GM21367 (cell line): ENCODE measurements around the gene MTERF1.
"Not testable (repeated sequence)": the region's sequence is repeated elsewhere in the genome, so short reads cannot be mapped to it uniquely, and the experiment has no call there.

Source experiments
- ATAC-seq: cut with Tn5 transposase; IDR thresholded peaks from one replicate; pipeline ENCODE4 v1.9.1; 2021; ENCODE audit not compliant: unreplicated experiment

Gene MTERF1

DNA sequence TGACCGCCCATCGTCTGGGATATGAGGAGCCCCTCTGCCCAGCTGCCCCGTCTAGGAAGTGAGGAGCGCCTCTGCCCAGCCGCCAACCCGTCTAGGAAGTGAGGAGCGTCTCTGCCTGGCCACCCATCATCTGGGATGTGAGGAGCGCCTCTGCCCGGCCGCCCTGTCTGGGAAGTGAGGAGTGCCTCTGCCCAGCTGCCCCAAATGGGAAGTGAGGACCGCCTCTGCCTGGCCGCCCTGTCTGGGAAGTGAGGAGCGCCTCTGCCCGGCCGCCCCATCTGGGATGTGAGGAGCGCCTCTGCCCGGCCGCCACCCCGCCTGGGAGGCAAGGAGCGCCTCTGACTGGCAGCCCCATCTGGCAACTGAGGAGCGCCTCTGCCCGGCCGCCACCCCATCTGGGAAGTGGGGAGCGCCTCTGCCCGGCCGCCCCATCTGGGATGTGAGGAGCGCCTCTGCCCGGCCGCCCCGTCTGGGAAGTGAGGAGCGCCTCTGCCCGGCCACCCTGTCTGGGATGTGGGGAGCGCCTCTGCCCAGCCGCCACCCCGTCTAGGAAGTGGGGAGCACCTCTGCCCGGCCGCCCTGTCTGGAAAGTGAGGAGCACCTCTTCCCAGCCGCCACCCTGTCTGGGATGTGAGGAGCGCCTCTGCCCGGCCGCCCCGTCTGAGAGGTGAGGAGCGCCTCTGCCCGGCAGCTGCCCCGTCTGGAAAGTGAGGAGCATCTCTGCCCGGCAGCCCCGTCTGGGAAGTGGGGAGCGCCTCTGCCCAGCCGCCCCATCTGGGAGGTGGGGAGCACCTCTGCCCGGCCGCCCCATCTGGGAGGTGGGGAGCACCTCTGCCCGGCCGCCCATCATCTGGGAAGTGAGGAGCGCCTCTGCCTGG is 7.1 kb upstream of the MTERF1 start:
- ATAC-seq: not testable (repeated sequence)

DNA sequence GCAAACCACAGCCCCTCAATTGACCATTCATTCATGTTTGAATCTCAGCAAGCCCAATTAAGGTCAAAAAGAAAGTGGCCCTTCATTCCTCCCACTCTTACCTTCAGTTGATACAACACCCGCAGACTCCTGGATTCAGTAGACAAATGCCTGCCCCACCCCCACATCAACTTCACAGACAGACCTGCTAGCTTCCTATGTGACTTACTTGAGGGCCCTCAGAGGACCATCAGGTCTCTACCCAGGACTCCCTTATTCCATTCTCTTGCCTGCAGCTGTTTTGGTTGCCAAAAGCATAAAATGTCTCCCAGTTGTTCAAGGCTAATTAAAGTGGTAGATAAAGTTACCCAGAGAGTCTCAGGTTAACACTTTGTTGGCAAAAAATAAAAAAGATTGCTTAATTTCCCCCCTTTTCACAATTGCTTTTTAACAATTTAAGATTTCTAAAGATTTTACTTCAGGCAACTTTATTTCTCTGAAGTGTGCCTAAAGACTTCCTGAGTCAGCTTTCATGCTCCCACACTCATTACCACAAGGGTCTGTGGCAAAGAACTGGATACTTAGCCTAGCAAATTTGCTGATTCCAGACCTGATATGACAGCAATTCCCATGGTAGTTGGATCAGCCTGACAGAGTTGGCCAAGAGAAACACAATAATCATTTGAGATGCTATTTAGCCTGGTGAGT is 3.3 kb upstream of the MTERF1 start:
- ATAC-seq: no peak

DNA sequence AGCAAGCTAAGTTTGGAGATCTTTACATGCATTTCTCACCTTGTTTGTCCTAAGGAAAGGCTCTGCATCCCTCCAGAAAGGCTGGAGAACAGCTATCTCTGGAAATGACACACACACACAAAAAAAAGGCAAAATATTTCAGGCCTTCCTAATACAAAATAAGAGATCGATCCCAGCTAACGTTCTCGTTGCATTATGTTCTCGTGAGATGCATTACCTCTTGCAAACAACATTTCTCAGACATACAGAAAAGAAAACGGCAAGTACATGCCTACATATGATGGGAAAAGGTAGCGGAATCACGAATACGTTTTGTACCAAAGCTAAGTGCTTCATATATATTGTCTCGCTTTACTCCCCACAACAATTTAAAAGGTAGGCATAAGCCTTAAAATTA is 488 bp downstream of the MTERF1 start:
- no peak for ATAC-seq

DNA sequence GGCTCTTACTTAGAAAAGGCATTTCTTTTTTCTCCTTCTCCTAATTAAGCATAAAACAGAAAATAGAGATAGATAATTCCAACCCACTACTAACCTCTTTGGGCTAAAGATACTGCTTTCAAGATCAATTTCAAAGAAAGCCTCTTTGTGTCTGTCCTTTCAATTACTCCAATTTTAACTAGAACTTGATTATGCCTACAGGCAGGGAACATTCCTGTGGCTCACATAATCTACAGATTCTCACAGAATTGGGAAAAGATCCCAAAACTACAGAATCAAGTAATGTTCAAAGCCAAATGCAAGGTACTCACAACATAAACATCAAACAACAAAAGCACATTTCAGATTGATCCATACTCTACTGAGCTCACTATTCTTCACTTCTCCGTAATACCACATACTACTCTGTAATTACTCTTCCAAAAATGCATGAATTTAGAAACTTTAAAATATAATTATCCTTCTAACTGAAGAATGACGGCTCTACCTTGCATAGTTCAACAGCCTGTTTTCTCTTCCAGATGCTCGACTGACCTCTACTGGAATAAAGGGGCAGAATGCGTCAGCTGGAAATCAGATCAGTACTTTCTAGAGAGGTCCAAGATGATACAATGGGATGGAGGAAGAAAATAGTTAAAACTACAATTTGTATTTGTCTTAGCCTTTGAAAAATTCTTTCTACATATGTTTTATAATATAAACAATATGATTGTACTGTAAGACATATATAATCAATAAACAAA is 3.9 kb downstream of the MTERF1 start:
- no peak for ATAC-seq

DNA sequence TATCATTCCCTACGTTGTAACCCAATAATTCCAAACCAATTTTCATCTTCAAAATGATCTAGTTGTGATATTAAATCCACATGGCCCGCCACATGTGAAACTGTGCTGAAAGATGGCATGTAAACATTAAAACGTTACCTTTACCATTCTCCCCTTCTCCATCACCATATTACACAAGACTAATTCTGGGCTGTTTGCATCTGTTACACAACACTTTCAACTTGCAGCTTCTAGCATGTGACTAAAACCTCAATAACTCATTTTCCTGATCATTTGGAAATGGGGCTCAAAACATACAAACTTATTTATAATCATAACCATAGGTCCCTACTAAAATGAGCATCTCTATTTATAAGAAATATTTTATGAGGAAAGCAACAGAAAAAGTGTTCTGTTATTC is 4.7 kb downstream of the MTERF1 start:
- ATAC-seq: no peak

DNA sequence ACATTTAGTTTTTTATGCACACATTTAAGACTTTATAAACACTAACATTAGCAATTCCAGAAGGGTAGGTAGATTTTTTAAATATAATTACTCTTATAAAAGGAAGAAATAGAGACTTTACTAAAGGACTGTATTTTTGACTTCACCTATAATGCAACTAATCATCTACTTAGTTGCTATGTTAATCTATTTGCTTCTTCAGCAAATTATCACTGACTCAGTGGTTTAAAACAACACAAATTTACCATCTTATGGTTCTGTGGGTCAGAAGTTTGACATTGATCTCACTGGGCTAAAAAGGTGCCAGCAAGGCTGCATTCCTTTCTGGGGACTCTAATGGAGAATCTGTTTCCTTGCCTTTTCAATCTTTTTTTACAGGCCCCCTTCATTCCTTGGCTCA is 7.6 kb downstream of the MTERF1 start:
- no peak for ATAC-seq

DNA sequence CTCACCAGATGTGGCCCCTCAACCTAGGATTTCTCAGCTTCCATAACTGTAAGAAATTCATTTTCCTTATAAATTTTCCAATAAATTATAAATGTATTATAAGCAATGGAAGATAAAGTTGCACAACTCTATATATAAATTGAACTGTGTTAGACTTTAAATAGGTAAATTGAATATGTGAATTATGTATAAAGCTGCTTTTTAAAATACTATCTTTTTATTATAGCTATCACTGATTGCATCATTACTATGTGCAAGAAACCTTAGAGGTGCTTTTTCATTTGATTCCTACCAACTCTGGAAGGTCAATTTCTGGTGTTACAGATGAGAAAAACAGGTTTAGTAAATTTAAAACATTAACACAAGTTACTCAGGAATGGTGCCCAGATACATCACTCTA is 8.4 kb downstream of the MTERF1 start:
- no peak for ATAC-seq

DNA sequence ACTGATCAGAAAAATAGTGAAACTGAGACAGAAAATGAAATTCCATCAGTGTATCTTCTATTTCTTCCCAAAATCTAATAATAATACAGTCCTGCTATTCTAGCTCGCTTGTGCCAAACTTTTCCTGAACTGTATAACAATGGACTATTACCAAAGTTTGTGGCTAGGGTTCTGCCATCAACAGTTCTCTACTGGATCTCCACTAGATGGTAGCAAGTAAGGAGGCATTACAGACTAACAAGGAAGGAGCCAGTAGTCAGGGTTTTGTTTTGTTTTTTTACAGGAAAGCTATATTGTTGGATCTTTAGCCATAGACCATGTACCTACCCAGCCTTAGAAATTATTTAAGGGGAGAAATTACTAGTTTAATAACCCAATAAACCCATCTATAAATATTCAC is 10.8 kb downstream of the MTERF1 start:
- no peak for ATAC-seq

DNA sequence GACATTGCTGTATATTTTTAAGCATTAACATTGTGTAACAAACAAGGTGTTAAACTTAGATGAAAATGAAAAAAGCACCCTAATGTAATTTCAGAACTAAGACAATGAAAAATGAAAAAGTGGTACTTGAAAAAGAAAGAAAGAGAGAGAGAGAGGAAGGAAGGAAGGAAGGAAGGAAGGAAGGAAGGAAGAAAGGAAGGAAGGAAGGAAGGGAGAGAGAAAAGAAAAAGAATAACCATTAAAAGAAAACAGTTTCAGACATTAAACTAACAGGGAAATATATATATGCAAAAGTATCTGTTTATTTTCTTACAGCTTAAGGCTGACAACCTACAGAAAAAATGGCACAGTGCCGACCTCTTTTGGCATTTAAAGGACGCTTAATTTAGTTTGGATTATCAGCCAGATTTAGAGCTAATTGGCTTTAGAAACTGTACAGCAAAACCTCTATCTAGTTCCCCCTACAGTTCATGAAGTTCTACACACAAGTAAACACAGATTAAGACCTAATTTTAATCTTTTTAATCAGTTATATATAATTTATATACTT is 13.8 kb downstream of the MTERF1 start:
- no peak for ATAC-seq

DNA sequence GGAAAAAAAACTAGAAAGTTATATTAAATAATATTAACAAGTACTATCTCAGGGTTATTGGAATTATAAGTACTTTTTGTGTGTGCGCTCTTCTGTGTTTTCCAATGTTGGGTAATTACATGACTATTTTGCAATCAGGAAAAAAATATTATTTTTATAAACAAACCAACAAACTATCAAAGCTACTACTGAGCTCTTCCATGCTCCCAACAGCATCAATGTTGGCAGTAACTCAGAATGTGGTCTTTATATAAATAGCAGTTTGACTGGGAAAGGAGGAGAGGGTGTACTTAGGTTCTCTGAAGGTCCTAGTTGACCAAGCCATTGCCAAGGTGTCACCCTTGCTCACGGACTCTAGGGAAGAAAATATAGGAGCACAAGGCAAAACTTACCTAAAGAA is 15.0 kb downstream of the MTERF1 start:
- no peak for ATAC-seq

DNA sequence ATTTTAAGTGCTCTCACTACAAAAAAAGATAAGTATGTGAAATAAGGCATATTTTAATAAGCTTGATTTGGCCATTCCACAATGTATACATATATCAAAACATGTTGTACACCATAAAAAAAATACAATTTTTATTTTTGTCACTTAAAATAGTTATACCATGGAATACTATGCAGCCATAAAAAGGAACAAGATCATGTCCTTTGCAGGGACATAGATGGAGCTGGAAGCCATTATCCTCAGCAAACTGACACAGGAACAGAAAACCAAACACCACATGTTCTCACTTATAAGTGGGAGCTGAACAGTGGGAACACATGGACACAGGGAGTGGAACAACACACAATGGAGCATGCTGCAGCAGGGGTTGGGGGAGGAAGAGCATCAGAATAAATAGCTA is 15.9 kb downstream of the MTERF1 start:
- not testable (repeated sequence) for ATAC-seq

DNA sequence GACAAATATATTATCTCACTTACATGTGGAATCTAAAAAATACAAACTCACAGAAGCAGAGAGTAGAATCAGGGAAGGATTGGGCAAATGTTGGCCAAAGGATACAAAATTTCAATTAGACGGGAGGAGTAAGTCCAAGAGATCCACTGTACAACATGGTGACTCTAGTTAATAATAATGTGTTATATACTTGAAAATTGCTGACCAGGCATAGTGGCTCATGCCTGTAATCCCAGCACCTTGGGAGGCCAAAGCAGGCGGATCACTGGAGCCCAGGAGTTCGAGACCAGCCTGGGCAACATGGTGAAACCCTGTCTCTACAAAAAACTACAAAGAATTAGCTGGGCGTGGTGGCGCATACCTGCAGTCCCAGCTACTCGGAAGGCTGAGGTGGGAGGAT is 16.4 kb downstream of the MTERF1 start:
- no peak for ATAC-seq

DNA sequence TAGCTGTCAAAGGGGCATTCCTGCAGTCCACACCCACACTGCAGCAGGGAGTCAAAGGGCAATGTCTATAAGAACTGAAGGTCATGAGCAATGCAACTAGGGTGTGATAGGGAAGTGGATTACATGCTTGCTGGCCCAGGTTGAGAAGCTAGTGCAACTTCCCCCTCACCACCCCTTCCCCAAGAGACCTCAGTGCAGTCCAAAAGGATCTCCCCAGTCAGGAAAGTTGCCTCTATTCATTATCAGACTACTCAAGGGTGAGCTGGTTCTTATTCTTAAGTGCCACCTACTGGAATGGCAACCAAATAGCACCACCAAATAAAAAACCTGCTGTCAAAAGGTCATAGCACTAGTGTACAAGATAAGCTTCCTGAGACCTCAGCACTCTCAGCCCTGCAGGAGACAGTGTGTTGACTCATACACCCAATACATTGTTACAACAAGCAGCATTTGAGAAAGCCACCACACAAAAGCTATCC is 28.2 kb downstream of the MTERF1 start:
- ATAC-seq: peak; percentile 66

DNA sequence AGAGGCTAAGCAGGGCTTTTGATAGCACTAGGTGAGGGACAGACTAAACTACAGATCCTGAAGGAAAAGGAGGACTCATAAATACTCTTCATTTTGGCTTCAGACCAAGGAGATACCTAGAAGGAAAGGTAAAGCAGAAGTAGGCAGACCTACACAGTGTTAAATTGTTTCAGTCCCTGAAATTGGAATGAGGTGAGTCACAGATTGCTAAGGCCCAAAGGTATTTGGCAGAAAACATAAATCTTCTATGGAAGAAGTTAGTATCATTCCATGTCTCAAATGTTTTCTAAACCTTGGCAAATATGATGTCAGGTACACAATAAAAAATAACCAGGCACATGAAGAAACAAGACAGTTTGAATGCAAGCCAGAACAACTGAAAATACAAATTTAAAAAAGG is 30.0 kb downstream of the MTERF1 start:
- no peak for ATAC-seq

DNA sequence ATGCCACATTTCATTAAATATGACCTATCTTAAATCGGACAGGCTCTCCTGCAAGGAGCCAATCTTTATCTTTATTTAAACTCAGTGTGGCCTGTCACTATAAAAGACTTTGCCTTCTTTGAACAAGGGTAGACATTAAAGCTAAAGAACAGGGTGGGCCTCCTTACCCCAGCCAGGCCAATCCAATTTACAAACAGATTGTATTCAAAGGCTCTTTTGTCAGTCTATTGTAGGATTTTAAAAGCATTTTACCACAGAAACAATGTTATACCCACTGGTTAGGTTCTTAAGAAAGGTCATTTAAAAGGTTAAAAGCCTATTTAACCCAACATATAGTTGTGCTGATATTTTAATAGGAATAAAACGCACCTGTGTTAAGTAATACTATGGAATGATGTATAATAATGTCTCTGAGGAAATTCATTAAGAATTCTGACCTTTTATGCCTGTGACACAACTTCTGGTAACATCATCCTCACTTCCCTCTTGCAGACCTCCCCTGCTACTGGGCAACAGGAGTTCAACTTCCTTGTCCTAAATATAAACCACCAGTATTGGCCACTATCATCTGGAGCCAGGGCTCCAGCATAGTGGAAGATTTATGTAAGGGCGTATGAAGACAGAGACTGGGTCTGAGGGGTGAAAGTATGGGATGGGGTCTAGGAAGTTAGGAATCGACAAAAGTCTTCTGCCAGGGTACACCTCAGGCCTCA is 32.5 kb downstream of the MTERF1 start:
- ATAC-seq: no peak

DNA sequence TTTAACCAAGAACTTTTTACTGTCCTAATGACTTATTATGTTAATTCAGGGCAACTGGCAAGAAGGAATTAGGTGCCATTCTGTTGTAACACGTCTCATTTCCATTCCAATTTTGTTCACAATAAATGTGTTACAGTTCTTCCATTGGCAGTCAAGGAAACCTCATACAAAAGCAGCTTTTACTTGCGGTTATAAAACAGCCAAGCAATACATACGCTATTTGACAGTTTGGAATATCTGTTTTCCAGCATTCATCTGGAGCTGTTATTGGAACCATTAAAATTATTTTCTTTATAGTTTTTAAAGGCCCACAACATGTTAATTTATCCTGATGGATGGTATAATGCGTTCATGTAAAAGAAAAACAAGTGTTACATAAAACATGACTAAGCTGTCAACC is 33.3 kb downstream of the MTERF1 start:
- no peak for ATAC-seq

DNA sequence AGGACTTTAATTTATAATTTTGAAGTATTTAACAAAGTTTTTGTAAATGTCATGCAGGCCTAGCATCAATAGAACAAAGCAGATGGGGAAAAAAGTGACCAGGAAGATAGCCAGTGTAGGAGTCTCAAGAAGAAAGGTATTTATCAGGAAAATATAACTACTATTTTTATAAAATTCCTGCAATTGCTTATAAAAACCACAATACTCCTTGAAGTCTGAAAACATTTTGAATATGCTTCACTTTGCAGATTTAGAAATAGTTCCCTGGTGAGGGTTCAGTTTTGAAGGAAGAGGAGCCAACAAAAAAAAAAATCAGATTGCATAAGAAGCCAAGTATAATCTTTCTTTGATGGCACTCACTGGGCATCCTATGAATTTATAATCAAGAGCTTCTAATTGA is 34.1 kb downstream of the MTERF1 start:
- no peak for ATAC-seq

DNA sequence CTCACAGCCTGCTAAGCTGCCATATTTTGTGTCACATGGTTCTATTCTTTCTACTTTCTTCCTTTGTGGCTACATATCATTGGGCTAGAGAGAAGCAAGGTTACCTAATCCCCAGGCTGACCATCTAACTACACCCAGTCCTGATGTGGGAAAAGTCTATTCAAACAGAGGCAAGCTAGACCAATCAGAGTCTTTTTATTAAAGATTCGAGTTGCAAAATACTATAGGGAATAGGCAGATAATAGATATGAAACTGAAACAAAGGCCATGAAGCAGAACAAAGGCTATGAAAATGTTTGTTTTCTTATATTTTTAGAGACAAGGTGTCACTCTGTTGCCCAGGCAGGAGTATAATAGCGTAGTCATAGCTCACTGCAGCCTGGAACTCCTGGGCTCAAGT is 36.7 kb downstream of the MTERF1 start:
- peak; percentile 89 for ATAC-seq

DNA sequence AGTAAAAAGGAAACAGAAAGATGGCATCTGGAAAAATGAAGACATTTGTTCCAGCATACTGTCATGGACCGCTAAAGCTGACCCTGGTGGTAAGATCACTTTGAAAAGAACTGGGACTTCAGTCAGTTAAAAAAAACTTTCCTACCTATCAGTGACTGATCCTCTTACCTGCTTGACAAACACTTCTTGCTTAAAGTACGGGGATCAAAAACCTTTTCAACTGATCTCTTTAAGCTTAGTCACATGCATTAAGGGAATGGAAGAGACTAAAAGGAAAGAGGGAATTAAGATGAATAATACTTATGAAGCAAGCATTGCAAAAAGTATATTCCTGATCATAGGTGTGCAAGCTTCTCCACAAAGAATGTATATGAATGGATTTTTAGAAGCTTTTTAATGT is 42.1 kb downstream of the MTERF1 start:
- ATAC-seq: no peak

DNA sequence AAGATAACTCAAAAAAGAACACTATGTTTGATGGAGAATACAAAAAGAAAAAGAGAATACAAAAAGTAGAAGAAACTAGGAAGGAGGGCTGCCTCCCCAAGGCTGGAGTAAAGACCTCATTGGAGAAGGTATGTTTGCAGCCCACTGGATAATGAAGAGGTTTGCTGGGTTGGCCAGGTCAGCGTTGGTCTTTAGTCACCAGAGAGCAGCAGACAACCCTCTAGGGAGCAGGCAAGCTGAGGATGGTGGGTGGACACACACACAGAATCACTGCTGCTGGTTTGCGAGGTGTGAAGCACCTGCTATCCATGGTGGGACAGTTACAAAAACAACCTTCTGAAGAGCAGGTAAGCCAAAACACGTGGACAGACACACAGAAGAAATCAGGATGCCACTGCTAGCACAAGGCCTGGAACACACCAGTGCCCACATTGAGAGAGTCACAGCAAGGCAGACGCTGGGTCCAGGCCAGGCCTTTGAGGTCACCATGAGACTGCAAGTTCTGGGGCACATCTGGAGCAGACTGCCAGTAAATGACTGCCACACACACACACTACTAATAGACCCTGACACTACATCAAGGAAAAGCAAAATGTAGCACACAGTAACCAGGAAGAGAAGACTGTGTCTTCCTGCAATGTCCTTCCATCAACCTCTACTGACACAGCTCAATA is 43.0 kb downstream of the MTERF1 start:
- ATAC-seq: no peak
